ENCODE results near the gene SH3BP4.
"Not testable (repeated sequence)": the region's sequence is repeated elsewhere in the genome, so short reads cannot be mapped to it uniquely, and the experiment has no call there.

The SH3BP4 gene

DNA sequence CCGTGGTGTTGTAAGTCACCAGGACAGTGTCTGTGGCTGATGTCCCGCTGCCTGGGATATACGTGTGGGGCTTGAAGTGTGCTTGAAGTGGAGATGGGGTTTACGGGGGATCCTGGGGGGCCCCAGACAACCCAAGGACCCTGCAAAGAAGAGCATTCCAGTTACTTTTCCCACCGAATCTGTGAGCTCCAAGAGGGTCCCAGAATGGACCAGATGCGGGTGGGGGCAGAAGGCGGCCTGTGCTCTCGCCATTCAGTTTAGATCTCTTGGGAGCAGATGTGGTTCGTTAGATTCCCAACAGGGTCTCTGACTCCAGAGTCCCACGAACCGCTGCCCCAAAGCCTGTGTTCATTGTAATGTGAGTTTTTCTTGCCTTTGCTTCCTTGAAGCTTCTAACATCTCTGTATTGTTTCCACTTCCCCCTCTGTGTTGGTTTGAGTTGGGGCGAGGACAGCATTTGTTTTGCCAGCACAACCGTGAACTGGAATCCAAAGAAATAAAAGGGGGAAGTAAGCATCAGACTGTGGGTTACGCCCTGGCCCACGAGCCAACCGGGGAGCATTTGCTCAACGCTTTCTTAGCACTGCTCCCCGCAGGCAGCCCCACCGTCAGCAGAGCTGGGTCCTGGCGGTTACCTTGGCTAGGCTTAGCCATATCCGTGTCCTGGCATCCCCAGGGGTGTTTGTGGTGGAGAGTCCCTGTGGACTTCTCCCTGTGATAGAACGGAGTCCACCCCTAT, 92.1 kb downstream of the SH3BP4 start:
- DNase-seq: no peak

DNA sequence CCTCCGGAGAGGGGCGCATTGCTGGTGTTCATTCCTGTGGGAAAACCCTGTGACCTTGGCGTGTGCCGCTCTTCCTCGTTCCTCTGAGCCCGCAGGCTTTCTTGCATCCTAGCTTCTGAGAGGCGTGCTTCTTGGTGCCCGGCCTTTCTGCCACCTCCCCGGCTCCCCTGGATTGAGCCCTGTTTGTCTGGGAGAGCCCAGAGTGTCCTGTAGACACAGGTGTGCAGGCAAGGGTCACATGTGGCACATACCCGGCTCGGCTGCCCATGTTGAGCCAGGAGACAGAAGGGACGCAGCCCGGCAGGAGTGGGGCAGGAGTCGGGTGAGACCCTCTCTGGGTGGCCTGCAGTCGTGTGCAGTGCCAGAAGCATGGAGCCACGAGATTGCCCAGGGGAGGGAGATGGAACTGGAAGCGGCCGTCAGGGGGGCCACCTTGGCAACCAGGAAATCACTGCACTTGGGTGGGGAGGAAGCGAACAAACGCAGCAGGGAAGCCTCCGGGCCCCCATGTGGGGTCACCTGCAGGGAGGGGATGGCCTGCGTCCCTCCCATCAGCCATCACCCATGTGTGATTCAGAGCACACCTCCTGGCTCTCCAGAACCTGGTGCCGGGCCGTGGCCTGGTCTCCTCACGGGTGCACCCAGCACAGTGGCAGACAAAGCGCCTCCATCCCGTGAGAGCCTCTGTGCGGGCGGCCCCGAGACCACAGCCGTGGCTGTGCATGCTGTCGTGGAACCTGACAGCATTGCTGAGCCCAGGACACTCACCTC, 92.9 kb downstream of the SH3BP4 start:
- DNase-seq: no peak

DNA sequence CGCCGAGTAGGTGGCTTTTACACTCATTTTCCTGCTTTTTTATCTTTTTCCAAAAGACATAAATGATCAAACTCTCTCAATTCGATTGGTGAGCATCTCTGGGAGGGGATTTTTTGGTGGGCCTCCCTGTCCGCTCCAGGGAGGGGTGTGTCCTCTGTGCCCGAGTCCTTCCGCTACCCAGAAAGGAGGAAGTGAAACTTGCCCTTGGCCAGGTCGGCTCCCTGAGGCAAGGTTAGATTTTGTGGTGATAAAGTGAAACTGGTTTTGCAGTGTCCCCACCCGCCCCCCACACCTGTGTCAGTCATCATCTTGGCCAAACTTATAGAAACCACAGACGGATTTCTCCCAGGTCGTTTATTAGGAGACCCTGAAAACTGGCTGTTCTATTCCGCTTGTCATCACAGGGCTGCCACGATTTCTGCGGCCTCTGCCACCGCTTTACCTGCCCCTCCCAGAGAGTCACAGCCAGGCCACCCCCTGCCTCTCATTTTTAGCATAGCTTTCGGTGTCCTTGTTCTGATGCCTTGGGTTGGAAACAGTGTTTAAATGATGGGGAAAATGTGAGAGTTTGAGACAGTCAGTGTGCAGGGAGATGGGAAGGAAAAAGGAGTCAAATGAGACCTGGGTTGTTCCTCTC, 93.6 kb downstream of the SH3BP4 start:
- DNase-seq: no peak

- DNase-seq: no peak
These were observed 94.1 kb downstream of the SH3BP4 start for GRCh38 chr2:235045973-235046343.

DNA sequence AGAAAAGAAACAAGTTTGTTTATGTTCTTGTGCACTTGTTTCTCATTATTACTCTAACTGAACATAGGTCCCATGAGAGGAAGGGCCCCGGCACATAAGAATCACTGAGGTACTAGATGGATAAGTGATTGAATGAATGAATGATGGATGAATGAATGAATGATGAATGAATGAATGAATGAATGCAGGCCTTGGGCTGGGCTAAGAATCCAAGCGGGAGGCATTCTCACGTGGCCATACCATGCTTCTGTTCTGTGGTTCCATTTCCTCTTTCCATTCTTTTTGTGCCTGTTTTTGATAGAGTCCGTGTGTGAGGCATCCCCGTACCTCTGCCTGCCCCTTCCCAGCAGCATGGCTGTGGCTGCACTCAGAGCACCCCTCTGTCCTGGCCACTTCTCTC, 94.8 kb downstream of the SH3BP4 start:
- DNase-seq: no peak

- DNase-seq: no peak
These were observed 95.6 kb downstream of the SH3BP4 start for GRCh38 chr2:235047171-235048160.

DNA sequence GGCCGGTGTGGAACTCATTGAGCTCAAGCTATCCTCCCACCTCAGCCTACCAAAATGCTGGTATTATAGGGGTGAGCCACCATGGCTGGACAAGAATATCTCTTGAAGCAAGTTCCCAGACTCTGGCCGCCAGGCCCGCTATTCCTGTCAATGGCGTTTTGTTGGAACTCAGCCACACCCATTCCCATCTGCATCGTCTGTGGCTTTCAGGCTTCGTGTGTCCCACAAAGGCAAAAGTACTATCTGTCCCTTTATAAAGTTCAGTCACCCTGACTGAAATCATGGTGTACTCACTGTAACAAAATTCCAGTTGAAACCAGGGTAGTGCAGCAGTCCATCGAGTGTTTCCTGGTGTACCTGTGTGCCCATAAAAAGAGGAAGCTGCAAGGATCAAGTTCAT, 96.7 kb downstream of the SH3BP4 start:
- DNase-seq: no peak

GRCh38 chr2:235049069-235049468, 97.3 kb downstream of the SH3BP4 start:
- DNase-seq: no peak

DNA sequence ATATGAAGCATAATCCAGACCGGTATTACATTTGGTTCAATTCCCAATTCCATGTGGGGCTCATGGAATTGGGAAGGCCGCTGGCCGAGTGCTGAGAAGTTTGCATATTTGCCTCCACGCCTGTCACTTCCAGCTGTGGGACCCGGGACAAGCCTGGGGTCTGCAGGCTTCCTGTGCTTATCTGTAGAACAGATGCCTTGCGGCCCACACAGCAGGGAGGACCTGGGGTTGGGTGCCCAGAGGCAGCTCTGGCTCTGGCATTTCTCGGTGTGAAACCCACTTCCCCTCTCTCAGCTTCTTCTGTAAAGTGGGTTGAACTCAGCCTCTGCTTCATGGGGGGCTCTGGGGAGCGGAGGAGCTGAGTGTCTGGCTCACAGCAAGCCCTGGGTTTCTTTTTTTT, 97.9 kb downstream of the SH3BP4 start:
- DNase-seq: no peak

DNA sequence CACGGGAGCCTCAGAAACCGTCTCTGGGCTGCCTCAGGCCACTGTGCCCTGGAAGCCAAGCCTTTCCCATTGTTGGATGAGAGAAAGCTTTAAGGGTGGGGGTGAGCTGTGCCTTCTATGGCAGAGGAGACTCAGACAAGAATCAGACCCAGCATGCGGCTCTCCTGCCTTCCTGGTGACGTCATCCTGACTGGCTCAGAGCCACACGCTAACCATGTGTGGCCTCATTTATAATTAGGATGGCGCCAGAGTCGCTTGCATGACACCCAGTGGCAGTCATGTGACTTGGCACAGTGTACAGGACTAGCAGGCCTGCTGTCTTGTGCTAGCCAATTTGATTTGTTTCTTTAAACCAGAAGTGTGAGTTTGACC, 99.1 kb downstream of the SH3BP4 start:
- no peak for DNase-seq

- DNase-seq: no peak
These were observed 99.8 kb downstream of the SH3BP4 start for GRCh38 chr2:235051436-235052260.

GRCh38 chr2:235052514-235053354, 100.9 kb downstream of the SH3BP4 start:
- no peak for DNase-seq

GRCh38 chr2:235053651-235054050, 101.8 kb downstream of the SH3BP4 start:
- DNase-seq: no peak

GRCh38 chr2:235054475-235054874, 102.7 kb downstream of the SH3BP4 start:
- DNase-seq: no peak

- DNase-seq: no peak
These were observed 103.1 kb downstream of the SH3BP4 start for GRCh38 chr2:235054919-235055318.

GRCh38 chr2:235055891-235056516, 104.2 kb downstream of the SH3BP4 start:
- no peak for DNase-seq

DNA sequence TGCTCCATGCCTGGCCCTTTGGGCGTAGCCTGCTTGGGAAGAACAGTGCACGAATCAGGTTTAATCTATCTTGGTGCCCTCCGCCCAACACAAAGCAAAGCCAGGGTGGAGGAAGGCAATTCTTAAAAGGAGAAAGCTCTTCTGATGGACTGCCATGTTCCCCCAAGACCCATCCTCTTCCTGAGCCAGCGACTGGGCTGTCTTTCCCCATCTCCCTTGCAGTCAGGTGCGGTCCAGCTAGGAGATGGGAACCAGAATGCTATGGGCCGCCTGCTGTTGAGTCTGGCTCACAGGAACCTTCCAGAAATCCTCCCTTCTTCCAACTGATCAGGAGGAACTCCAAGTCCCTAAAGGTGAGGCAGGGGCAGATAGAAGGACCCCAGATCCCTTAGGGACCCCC, 105.0 kb downstream of the SH3BP4 start:
- no peak for DNase-seq

DNA sequence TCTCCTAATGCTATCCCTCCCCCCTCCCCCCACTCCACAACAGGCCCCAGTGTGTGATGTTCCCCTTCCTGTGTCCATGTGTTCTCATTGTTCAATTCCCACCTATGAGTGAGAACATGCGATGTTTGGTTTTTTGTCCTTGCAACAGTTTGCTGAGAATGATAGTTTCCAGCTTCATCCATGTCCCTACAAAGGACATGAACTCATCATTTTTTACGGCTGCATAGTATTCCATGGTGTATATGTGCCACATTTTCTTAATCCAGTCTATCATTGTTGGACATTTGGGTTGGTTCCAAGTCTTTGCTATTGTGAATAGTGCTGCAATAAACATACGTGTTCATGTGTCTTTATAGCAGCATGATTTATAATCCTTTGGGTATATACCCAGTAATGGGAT, 105.8 kb downstream of the SH3BP4 start:
- DNase-seq: not testable (repeated sequence)

- no peak for DNase-seq
These were observed 107.3 kb downstream of the SH3BP4 start for GRCh38 chr2:235059161-235059560.

GRCh38 chr2:235061656-235062055, 109.8 kb downstream of the SH3BP4 start:
- no peak for DNase-seq
